ENCODE data around the gene TUBAL3.

GRCh38 chr10:5360318-5360915, 44.2 kb downstream of the TUBAL3 start:
- TF ChIP-seq CTCF (conservative IDR thresholded peaks at IDR 0.05 in 1 of 2, IDR thresholded peaks at IDR 0.05 in 1 of 2; ENCODE audit: extremely low read depth in 1 of 2, insufficient read depth in 1 of 2, low read depth in 1 of 2, low read length in 2 of 2) (no peak), EZH2 (IDR thresholded peaks at IDR 0.05; ENCODE audit: borderline replicate concordance, low read length) (no peak)
